Body of pancreas (tissue), 4 donors: Measurements from ENCODE around the gene PHC2.

ENCODE experiments used
- POLR2A ChIP-seq, 3 donors: fragments of 450-650 bp; IDR thresholded peaks; one replicate each; pipeline ENCODE4 v1.6.1; 2016; ENCODE audit warnings: antibody characterized with exemption in 3 of 3, mild to moderate bottlenecking in 2 of 3
- TF ChIP-seq, protein P1 (sequence below), 7 experiments: fragments of 450-650 bp in 4 of 7; fragments of 200-600 bp in 3 of 7; sonication (generic) in 3 of 7; IDR thresholded peaks; one replicate each; pipeline ENCODE4 v1.5.1; 2016 to 2019; ENCODE audit warnings: antibody characterized with exemption in 7 of 7

DNA sequence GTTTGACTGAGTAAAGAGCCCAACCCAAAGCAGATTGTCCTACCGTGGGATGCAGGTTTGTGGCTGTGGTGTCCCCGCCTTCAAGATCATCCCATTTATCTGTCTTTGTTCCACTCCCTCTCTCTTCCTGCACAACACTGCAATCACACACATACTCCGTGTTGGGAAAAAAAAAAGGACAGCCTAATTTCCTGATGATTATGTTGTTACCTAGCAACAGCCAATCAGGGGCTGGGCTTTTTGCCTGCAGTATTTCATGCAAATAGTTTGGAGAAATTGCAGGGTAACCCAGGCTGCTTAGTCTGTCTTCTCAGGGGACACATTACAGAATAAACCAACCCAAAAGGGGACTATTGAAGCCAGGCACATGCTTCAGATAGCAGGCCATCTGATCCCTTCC is 38.3 kb downstream of the PHC2 start:
- TF ChIP-seq, protein P1, sequence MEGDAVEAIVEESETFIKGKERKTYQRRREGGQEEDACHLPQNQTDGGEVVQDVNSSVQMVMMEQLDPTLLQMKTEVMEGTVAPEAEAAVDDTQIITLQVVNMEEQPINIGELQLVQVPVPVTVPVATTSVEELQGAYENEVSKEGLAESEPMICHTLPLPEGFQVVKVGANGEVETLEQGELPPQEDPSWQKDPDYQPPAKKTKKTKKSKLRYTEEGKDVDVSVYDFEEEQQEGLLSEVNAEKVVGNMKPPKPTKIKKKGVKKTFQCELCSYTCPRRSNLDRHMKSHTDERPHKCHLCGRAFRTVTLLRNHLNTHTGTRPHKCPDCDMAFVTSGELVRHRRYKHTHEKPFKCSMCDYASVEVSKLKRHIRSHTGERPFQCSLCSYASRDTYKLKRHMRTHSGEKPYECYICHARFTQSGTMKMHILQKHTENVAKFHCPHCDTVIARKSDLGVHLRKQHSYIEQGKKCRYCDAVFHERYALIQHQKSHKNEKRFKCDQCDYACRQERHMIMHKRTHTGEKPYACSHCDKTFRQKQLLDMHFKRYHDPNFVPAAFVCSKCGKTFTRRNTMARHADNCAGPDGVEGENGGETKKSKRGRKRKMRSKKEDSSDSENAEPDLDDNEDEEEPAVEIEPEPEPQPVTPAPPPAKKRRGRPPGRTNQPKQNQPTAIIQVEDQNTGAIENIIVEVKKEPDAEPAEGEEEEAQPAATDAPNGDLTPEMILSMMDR (IDR thresholded peaks at IDR 0.05): no peak
- no peak for TF ChIP-seq POLR2A (IDR thresholded peaks at IDR 0.05)
